ENCODE measurements around the gene CPA3.
A peak's percentile ranks its signal among the peaks of the same experiment; 100 is the strongest.

The CPA3 gene

GRCh38 chr3:148865049-148865448 is at the start of gene CPA3:
TSS of gene CPA3 (plus strand) at chr3:148865296. CDS start at chr3:148865308, 12 bp downstream.
- no peak for FAIRE-seq

- no peak for FAIRE-seq
These were observed 49.6 kb upstream of the CPA3 start for GRCh38 chr3:148815316-148816110.

GRCh38 chr3:148816427-148816826 is 48.7 kb upstream of the CPA3 start:
- no peak for FAIRE-seq

- peak; percentile 61 for FAIRE-seq
These were observed 48.0 kb upstream of the CPA3 start for GRCh38 chr3:148816981-148817525.

GRCh38 chr3:148820361-148821245 is 44.5 kb upstream of the CPA3 start:
- FAIRE-seq = no peak

- FAIRE-seq = no peak
These were observed 42.1 kb upstream of the CPA3 start for GRCh38 chr3:148823026-148823425.

GRCh38 chr3:148825476-148825875 is 39.6 kb upstream of the CPA3 start:
- FAIRE-seq = no peak

- no peak for FAIRE-seq
These were observed 37.5 kb upstream of the CPA3 start, which contains the start of gene CPB1 for GRCh38 chr3:148827585-148827984. TSS of gene CPB1 (plus strand) at chr3:148827811. CDS start at chr3:148827824, 13 bp downstream.

- FAIRE-seq = no peak
These were observed 36.9 kb upstream of the CPA3 start for GRCh38 chr3:148828136-148828690.

- no peak for FAIRE-seq
These were observed 35.2 kb upstream of the CPA3 start for GRCh38 chr3:148829926-148830325.

- FAIRE-seq = no peak
These were observed 31.9 kb upstream of the CPA3 start for GRCh38 chr3:148833223-148833622.

GRCh38 chr3:148839805-148840204 is 25.3 kb upstream of the CPA3 start:
- no peak for FAIRE-seq

- FAIRE-seq = no peak
These were observed 24.6 kb upstream of the CPA3 start for GRCh38 chr3:148840451-148840850.

GRCh38 chr3:148845756-148846395 is 19.2 kb upstream of the CPA3 start:
- FAIRE-seq = no peak

- no peak for FAIRE-seq
These were observed 17.7 kb upstream of the CPA3 start for GRCh38 chr3:148847351-148847750.

- FAIRE-seq = no peak
These were observed 16.7 kb upstream of the CPA3 start for GRCh38 chr3:148848410-148848809.

GRCh38 chr3:148852271-148852992 is 12.7 kb upstream of the CPA3 start:
- FAIRE-seq = no peak

- FAIRE-seq = no peak
These were observed 12.0 kb upstream of the CPA3 start for GRCh38 chr3:148853076-148853475.

- FAIRE-seq = no peak
These were observed 11.0 kb upstream of the CPA3 start for GRCh38 chr3:148854061-148854460.

- no peak for FAIRE-seq
These were observed 8.7 kb upstream of the CPA3 start for GRCh38 chr3:148856384-148856783.

GRCh38 chr3:148857316-148857715 is 7.8 kb upstream of the CPA3 start:
- no peak for FAIRE-seq

- FAIRE-seq = peak; percentile 99
These were observed 3.7 kb upstream of the CPA3 start for GRCh38 chr3:148861277-148861869.
